Keratinocyte (primary cell): ENCODE data around the gene MYMK. TPM values are rescaled to one million over a fixed set of nuclear protein-coding genes. Genes with fewer than 3 reads are reported as not detected.
A peak's percentile ranks its signal among the peaks of the same experiment; 100 is the strongest.

Experiments used
- DNase-seq: peaks from one replicate; pipeline ENCODE4 v3.0.0-alpha.2; 2011; ENCODE audit warnings: low read depth, missing footprints, low spot score
- FAIRE-seq: peaks from 2 replicates; lab custom pipeline; 2011; peaks lifted over from hg19 to GRCh38; lab: Jason Lieb, UNC
- H2AFZ ChIP-seq: 2 replicates; pipeline ENCODE4 v1.6.0; 2012; ENCODE audit warnings: low read length, control low read depth, inconsistent platforms; ENCODE audit not compliant: control insufficient read depth
- H3K27ac ChIP-seq: 2 replicates; pipeline ENCODE4 v1.5.1; 2011; ENCODE audit warnings: low read length; ENCODE audit not compliant: control insufficient read depth, insufficient read depth
- H3K27me3 ChIP-seq: 3 replicates; pipeline ENCODE4 v1.6.0; 2011; ENCODE audit warnings: low read length; ENCODE audit not compliant: control insufficient read depth, insufficient read depth; ENCODE audit errors: extremely low read depth
- H3K36me3 ChIP-seq, 2 experiments: 2 replicates in 1 of 2; 3 replicates in 1 of 2; pipeline ENCODE4 v1.5.1; 2011; ENCODE audit warnings: low read length in 2 of 2, mild to moderate bottlenecking in 1 of 2; ENCODE audit not compliant: control insufficient read depth in 2 of 2, insufficient read depth in 2 of 2; ENCODE audit errors: extremely low read depth in 1 of 2
- H3K4me1 ChIP-seq: 3 replicates; pipeline ENCODE4 v1.5.1; 2011; ENCODE audit warnings: low read length; ENCODE audit not compliant: control insufficient read depth, insufficient read depth; ENCODE audit errors: extremely low read depth
- H3K4me2 ChIP-seq: 3 replicates; pipeline ENCODE4 v1.6.0; 2011; ENCODE audit warnings: low read depth, low read length; ENCODE audit not compliant: control insufficient read depth, insufficient read depth; ENCODE audit errors: extremely low read depth
- H3K4me3 ChIP-seq, 3 experiments: fragments of 200-600 bp in 1 of 3; sonication (generic) in 1 of 3; 2 replicates in 2 of 3; 3 replicates in 1 of 3; pipeline ENCODE4 v1.5.1; 2011 to 2016; ENCODE audit warnings: low read length in 3 of 3, mild to moderate bottlenecking in 3 of 3, control low read depth in 2 of 3, inconsistent platforms in 1 of 3, low read depth in 1 of 3, mixed read lengths in 1 of 3, mixed run types in 1 of 3, moderate library complexity in 1 of 3; ENCODE audit not compliant: control insufficient read depth in 2 of 3, insufficient read depth in 2 of 3; ENCODE audit errors: extremely low read depth in 1 of 3
- H3K79me2 ChIP-seq: 2 replicates; pipeline ENCODE4 v1.6.0; 2012; ENCODE audit warnings: low read length; ENCODE audit not compliant: control insufficient read depth, insufficient read depth
- H3K9ac ChIP-seq: 3 replicates; pipeline ENCODE4 v1.6.0; 2011; ENCODE audit warnings: low read length; ENCODE audit not compliant: control insufficient read depth, insufficient read depth; ENCODE audit errors: extremely low read depth
- H3K9me1 ChIP-seq: 3 replicates; pipeline ENCODE4 v1.6.0; 2011; ENCODE audit warnings: low read length; ENCODE audit not compliant: control insufficient read depth, insufficient read depth; ENCODE audit errors: extremely low read depth
- H3K9me3 ChIP-seq: 2 replicates; pipeline ENCODE4 v1.5.1; 2012; ENCODE audit warnings: low read depth, low read length; ENCODE audit not compliant: control insufficient read depth
- H4K20me1 ChIP-seq: 3 replicates; pipeline ENCODE4 v1.6.0; 2011; ENCODE audit warnings: low read length; ENCODE audit not compliant: control insufficient read depth, insufficient read depth; ENCODE audit errors: extremely low read depth
- EZH2 ChIP-seq: IDR thresholded peaks from one replicate; pipeline ENCODE4 v1.6.1; 2012; ENCODE audit warnings: inconsistent platforms, mild to moderate bottlenecking, low read length, moderate library complexity
- dilution Hi-C: fragments of 300-500 bp; cut with MboI; formaldehyde crosslinking; loops from one replicate; pipeline ENCODE4 v1.7.0; 2020; ENCODE audit warnings: low sequenced_read_pairs; ENCODE audit not compliant: extremely low pct_ligation_motif_present
- polyA plus RNA-seq, 5 experiments: library from polyadenylated mRNA; depleted of rRNA in 3 of 5; stranded (reverse) in 3 of 5; stranded (forward) in 1 of 5; unstranded in 1 of 5; fragments of >200 nt; gene quantifications; 1 replicate in 1 of 5; 2 replicates in 3 of 5; 3 replicates in 1 of 5; pipeline versions ENCODE4 v1.2.1 to v1.2.3, GENCODE V29; 2011 to 2012; ENCODE audit warnings: missing spikeins in 2 of 5, low read depth in 1 of 5, low replicate concordance in 1 of 5
- TF ChIP-seq, protein P1 (sequence below), 3 experiments: IDR thresholded peaks in 1 of 3; conservative IDR thresholded peaks in 1 of 3; optimal IDR thresholded peaks in 1 of 3; 2 replicates in 2 of 3; 3 replicates in 1 of 3; pipeline versions ENCODE3 to v1.5.1; 2011; ENCODE audit warnings: low read length in 3 of 3, mild to moderate bottlenecking in 3 of 3, moderate library complexity in 2 of 3, control low read depth in 1 of 3, inconsistent platforms in 1 of 3; ENCODE audit not compliant: insufficient read depth in 2 of 3; ENCODE audit errors: extremely low read depth in 1 of 3

MYMK gene
- polyA plus RNA-seq, 1 donor (not counting 4 experiments of a cell fraction or from before 2014, with no cell fraction given), result not detected

DNA sequence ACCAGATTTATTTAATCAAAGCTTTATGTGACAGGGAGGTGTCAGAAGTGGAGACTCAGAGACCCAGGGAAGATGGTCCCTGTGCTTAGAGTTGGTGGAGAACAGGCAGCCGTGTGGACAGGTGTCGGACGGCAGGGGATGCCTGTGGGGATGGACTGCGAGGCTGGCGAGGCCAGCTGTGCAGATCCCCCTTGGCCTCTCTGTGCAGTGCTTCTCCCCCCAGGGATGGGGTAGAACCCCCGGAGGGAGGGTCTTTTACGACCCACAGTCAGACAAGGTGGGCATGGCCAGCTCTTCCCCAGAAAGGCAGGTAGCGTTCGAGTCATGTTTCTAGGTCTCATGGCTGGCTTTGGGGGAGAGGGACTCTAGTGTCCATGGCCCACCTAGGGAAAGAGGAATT, 41.1 kb downstream of the MYMK start:
- Histone ChIP-seq H3K4me2 (no peak overlapping the region), H2AFZ (no peak overlapping the region), H3K9ac (no peak overlapping the region), H3K27ac (no peak overlapping the region), H3K79me2 (peaks cover under 1% of the 10 kb centered on the region), H4K20me1 (no peaks in the 10 kb centered on the region), H3K9me3 (no peaks in the 10 kb centered on the region), H3K36me3 (no peaks in the 10 kb centered on the region), H3K4me3 (no peak overlapping the region), H3K4me1 (peaks cover 7% of the 10 kb centered on the region), H3K27me3 (peaks cover 12% of the 10 kb centered on the region), H3K9me1 (no peaks in the 10 kb centered on the region)
- dilution Hi-C loops, result no loop called here
- FAIRE-seq, result no peak
- TF ChIP-seq, protein P1, sequence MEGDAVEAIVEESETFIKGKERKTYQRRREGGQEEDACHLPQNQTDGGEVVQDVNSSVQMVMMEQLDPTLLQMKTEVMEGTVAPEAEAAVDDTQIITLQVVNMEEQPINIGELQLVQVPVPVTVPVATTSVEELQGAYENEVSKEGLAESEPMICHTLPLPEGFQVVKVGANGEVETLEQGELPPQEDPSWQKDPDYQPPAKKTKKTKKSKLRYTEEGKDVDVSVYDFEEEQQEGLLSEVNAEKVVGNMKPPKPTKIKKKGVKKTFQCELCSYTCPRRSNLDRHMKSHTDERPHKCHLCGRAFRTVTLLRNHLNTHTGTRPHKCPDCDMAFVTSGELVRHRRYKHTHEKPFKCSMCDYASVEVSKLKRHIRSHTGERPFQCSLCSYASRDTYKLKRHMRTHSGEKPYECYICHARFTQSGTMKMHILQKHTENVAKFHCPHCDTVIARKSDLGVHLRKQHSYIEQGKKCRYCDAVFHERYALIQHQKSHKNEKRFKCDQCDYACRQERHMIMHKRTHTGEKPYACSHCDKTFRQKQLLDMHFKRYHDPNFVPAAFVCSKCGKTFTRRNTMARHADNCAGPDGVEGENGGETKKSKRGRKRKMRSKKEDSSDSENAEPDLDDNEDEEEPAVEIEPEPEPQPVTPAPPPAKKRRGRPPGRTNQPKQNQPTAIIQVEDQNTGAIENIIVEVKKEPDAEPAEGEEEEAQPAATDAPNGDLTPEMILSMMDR (optimal IDR thresholded peaks at IDR 0.05 in 1 of 3, IDR thresholded peaks at IDR 0.05 in 1 of 3, conservative IDR thresholded peaks at IDR 0.05 in 1 of 3; ENCODE audit: extremely low read depth in 1 of 3, insufficient read depth in 2 of 3, low read length in 3 of 3), result no peak
- TF ChIP-seq EZH2, result no peak
- no peak for DNase-seq

DNA sequence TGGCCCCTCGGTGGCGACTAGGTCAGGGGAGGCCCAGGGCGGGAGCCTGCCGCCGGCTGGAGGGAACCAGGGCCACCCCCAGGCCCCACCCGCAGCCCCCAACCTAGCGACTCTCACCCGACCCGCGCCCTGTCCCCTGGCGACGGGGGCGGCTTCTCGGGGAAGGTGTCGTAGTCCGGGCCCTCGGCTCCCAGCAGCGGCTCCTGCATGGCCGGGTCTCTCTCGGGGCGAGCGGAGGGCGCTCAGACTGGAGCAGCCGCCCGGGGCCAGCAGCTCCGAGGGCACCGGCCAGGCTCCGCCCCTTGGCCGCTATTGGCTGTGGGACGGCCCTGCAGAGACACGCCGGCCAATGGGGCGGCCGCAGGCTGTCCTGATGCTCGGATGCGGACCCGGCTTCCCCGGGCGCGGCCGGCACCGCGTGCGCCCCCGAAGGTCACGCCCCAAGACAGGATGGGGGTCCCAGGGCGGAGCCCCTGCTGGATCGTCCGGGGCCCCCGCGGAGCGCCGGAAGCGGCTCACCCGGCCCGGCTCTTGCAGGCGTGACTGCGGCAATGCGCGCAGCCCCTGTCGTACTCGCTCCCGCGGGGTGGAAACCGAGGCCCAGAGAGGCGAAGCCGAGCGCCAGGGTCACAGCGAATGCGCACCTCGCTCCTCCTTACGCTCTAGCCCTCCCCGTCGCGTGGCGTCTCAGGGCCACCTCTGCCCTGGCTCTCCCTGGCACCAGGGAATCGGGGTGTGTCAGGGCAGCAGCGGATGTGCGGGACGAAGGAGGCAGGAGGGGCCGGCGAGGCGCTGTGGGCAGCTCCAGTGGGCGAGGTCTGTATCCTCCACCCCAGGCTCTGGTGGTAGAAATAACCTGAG, 45.7 kb downstream of the MYMK start, which contains the start of gene SLC2A6:
TSS of gene SLC2A6 (minus strand) at position 249 of the 861 bp plus-strand sequence. CDS start at position 209, 40 bp downstream.
- Histone ChIP-seq H3K36me3 (peaks cover 13 to 21% of the 10 kb centered on the region in 2 experiments), H3K9me3 (no peaks in the 10 kb centered on the region), H3K4me1 (peaks cover 21% of the 10 kb centered on the region), H3K4me3 (peak within 1 kb of the TSS; percentile 74 to 86 (median 84)), H3K27ac (peak within 1 kb of the TSS; percentile 60), H2AFZ (peak within 1 kb of the TSS; percentile 97), H3K9ac (peak within 1 kb of the TSS; percentile 89), H3K79me2 (peaks cover 23% of the 10 kb centered on the region), H4K20me1 (peaks cover 3% of the 10 kb centered on the region), H3K9me1 (peaks cover 3% of the 10 kb centered on the region), H3K4me2 (peak within 1 kb of the TSS; percentile 92), H3K27me3 (peaks cover 3% of the 10 kb centered on the region)
- TF ChIP-seq, protein P1 (optimal IDR thresholded peaks at IDR 0.05 in 1 of 3, IDR thresholded peaks at IDR 0.05 in 1 of 3, conservative IDR thresholded peaks at IDR 0.05 in 1 of 3; ENCODE audit: extremely low read depth in 1 of 3, insufficient read depth in 2 of 3, low read length in 3 of 3), result no peak
- no peak for TF ChIP-seq EZH2
- peak; percentile 41 for FAIRE-seq
- DNase-seq, result peak; percentile 30
- dilution Hi-C loops, result no loop called here
